ENCODE results near the gene KIF24. TPM values are rescaled to one million over a fixed set of nuclear protein-coding genes. Genes with fewer than 3 reads are reported as not detected.

Gene KIF24, protein sequence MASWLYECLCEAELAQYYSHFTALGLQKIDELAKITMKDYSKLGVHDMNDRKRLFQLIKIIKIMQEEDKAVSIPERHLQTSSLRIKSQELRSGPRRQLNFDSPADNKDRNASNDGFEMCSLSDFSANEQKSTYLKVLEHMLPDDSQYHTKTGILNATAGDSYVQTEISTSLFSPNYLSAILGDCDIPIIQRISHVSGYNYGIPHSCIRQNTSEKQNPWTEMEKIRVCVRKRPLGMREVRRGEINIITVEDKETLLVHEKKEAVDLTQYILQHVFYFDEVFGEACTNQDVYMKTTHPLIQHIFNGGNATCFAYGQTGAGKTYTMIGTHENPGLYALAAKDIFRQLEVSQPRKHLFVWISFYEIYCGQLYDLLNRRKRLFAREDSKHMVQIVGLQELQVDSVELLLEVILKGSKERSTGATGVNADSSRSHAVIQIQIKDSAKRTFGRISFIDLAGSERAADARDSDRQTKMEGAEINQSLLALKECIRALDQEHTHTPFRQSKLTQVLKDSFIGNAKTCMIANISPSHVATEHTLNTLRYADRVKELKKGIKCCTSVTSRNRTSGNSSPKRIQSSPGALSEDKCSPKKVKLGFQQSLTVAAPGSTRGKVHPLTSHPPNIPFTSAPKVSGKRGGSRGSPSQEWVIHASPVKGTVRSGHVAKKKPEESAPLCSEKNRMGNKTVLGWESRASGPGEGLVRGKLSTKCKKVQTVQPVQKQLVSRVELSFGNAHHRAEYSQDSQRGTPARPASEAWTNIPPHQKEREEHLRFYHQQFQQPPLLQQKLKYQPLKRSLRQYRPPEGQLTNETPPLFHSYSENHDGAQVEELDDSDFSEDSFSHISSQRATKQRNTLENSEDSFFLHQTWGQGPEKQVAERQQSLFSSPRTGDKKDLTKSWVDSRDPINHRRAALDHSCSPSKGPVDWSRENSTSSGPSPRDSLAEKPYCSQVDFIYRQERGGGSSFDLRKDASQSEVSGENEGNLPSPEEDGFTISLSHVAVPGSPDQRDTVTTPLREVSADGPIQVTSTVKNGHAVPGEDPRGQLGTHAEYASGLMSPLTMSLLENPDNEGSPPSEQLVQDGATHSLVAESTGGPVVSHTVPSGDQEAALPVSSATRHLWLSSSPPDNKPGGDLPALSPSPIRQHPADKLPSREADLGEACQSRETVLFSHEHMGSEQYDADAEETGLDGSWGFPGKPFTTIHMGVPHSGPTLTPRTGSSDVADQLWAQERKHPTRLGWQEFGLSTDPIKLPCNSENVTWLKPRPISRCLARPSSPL (N-terminal part only)
- polyA plus RNA-seq: 2.0 TPM
- long read RNA-seq, donor 1: 0 reads
- long read RNA-seq, donor 2: 0 reads
- long read RNA-seq, donor 3: 0 reads
- long read RNA-seq, donor 4: 0 reads
- long read RNA-seq, donor 5: 0 reads
- long read RNA-seq, donor 6: 0 reads
- long read RNA-seq, donor 7: 0 reads
- long read RNA-seq, donor 8: 0 reads
- long read RNA-seq, donor 9: 0 reads
- long read RNA-seq, donor 10, partial matches to known transcripts: 46 of 54 reads
- long read RNA-seq, donor 10, other reads (novel, unspliced or antisense): 8 of 54 reads
- long read RNA-seq, donor 11: 0 reads

DNA sequence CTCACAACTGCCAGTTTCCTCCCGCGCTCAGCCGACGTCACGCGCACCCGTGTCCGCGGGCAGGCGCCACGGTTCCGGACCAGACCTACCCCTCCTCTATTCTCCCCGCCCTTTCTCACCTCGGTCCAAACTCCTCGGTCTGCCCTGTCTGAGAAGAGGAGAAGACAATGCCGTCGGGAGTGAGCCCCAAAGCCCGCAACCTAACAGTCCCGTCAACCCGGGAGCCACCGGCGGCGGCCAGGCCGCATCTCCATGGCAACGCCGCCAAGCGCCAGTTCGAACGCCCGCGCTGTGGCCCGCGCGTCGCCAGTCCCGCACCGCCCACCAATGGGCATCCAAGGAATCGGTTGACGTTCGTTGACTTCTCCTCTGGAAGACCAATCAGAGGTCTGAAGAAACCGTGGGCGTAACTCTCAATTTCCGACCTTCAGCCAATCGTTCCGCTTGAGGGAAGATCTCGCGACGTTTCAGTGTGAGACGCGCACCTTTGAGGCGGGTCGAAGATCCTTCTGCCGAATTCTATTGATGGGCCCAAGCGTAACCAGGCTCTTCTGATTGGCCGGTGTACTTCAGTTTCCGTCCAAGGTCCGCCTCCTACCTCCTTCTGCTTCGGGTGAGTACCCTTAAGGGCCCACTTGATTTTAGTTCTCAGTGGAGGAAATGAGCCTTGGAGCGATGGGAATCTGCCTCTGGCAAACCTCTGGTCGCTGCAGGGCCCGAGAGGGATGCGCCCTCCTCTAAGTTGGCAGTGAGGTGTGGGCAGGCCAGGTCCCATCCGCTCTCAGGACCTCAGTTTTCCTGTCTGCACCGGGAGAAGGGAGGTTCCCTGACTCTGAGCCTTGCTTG lies at the start of gene KIF24, which contains the start of gene NUDT2:
Gene KIF24, minus strand, starts transcription at position 282 of the 846 bp plus-strand sequence. CDS start 17,922 bp downstream, outside the sequence.
Gene NUDT2, plus strand, starts transcription at position 583 of the 846 bp plus-strand sequence. CDS start 9,471 bp downstream, outside the sequence.
- Histone ChIP-seq H3K27ac (ENCODE audit: low read length) (peak within 1 kb of the TSS; percentile 99), H3K36me3 (ENCODE audit: control insufficient read depth, insufficient read depth, low read length) (no peaks in the 10 kb centered on the region), H3K4me1 (ENCODE audit: control insufficient read depth, insufficient read depth, low read length) (peaks cover 3% of the 10 kb centered on the region), H3K9me3 (ENCODE audit: control insufficient read depth, low read depth, low read length) (no peaks in the 10 kb centered on the region), H3K27me3 (ENCODE audit: control insufficient read depth, insufficient read depth, low read length) (no peaks in the 10 kb centered on the region), H3K4me3 (ENCODE audit: low read length) (peak within 1 kb of the TSS; percentile 96)
- no CpG with 5 or more reads among the region's 64 CpGs for WGBS (ENCODE audit: insufficient coverage, low lambda C conversion rate)
- DNase-seq: peak; percentile 99 to 100

DNA sequence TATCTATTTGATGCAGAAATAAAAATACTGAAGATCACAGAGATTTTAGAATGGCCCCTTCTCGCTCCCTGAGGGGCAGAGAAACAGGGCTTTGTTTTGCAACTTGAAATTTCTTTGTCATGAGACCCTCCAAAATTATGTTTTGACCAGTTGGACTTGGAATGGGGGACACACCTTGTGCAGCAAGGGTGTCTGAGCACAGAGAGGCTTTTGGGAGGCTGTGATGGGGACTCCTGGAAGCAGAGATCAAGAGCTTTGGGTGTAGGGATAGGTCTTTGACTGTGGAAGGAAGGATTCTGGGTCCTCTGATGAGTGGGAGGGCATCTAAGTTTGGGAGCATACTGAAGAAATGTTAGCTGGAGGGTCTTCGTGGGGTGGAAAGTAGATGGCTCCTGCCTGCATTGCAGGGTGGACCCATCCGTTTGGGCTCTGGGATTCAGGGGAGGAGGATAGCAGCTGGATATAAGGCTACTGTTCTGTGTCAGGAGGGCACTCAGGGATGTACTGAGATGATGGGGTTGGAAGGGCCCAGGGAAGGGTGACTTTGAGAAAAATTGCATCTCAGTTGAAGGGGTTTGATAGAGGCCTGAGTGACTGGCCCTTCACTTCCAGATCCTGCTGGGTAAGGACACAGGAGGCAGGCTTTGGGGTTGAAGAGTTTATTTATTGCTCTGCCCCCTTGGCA lies 49.5 kb upstream of the KIF24 start:
- Histone ChIP-seq H3K27ac (ENCODE audit: low read length) (no peak overlapping the region), H3K4me3 (ENCODE audit: low read length) (no peak overlapping the region), H3K36me3 (ENCODE audit: control insufficient read depth, insufficient read depth, low read length) (no peaks in the 10 kb centered on the region), H3K27me3 (ENCODE audit: control insufficient read depth, insufficient read depth, low read length) (peaks cover 13% of the 10 kb centered on the region), H3K4me1 (ENCODE audit: control insufficient read depth, insufficient read depth, low read length) (peaks cover 39% of the 10 kb centered on the region), H3K9me3 (ENCODE audit: control insufficient read depth, low read depth, low read length) (no peaks in the 10 kb centered on the region)
- no peak for DNase-seq
- WGBS (ENCODE audit: insufficient coverage, low lambda C conversion rate): no CpG with 5 or more reads among the region's 3 CpGs

DNA sequence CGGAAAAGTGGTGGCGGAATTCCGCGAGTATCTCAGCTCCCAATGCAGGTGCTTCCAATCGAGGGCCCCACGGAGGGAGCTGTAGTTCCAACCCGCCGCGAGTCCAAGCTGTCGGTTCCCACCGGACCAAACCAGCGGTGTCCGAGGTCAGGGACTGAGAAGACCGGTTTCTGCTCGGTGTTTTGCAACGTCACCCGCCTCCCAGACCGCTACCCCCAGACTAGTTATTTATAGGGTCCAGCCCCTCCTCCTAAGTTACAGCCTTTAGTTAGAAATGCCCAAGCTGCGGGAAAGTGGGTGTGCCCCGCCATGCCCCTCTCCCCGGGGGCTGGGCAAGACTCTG lies 48.3 kb upstream of the KIF24 start:
- Histone ChIP-seq H3K4me1 (ENCODE audit: control insufficient read depth, insufficient read depth, low read length) (peaks cover 37% of the 10 kb centered on the region), H3K9me3 (ENCODE audit: control insufficient read depth, low read depth, low read length) (peaks cover 4% of the 10 kb centered on the region), H3K36me3 (ENCODE audit: control insufficient read depth, insufficient read depth, low read length) (peaks cover 3% of the 10 kb centered on the region), H3K4me3 (ENCODE audit: low read length) (peak overlapping the region; percentile 98), H3K27ac (ENCODE audit: low read length) (peak overlapping the region; percentile 96), H3K27me3 (ENCODE audit: control insufficient read depth, insufficient read depth, low read length) (peaks cover 19% of the 10 kb centered on the region)
- peak in 1 of 2 donors; percentile 45 for DNase-seq
- 27% methylated on average over 3 of the region's 21 CpGs for whole genome bisulfite sequencing (ENCODE audit: insufficient coverage, low lambda C conversion rate)

DNA sequence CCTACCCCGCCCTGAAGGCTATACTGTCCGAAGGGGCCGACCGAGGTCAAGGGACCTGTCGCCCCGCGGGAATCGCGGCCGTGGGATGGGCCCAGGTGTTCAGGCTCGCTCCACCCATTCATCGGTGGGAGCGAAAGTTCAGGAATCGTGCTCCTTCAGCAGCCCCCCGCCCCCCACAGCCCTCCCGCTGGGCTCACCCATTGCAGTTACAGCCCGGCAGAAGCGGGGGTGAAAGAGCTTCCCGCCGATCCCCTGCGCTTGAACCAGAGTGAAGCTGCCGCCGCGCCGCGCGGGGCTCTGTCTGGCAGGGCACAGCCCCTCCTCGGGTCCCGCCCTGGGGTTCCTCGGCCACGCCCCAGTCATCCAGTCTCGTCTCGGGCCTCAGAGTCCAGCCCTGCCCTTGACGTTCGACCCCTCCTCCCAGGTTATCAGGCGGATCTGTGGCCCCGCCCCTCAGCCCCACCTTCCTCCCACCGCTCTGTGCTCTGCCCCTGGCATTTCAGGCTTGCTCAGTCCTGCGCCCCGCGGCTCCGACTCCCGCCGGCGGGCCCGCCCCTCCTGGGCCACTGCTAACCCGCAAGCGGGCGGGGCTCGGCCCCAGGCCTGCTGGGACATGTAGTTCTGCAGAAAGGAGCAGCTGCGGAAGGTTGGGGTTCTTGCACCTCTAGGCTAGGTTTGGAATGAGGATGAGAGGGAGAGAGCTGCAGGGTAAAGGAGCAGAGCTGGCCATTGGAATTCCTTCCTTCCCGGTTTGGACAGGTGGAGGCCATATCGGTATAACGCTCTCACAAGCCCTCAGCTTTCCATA lies 47.7 kb upstream of the KIF24 start, which contains the start of gene MYORG:
Gene MYORG, minus strand, starts transcription at position 303 of the 808 bp plus-strand sequence. CDS start 3,955 bp downstream, outside the sequence.
- H3K4me1 ChIP-seq (ENCODE audit: control insufficient read depth, insufficient read depth, low read length): peaks cover 36% of the 10 kb centered on the region
- peak within 1 kb of the TSS; percentile 98 for H3K4me3 ChIP-seq (ENCODE audit: low read length)

DNA sequence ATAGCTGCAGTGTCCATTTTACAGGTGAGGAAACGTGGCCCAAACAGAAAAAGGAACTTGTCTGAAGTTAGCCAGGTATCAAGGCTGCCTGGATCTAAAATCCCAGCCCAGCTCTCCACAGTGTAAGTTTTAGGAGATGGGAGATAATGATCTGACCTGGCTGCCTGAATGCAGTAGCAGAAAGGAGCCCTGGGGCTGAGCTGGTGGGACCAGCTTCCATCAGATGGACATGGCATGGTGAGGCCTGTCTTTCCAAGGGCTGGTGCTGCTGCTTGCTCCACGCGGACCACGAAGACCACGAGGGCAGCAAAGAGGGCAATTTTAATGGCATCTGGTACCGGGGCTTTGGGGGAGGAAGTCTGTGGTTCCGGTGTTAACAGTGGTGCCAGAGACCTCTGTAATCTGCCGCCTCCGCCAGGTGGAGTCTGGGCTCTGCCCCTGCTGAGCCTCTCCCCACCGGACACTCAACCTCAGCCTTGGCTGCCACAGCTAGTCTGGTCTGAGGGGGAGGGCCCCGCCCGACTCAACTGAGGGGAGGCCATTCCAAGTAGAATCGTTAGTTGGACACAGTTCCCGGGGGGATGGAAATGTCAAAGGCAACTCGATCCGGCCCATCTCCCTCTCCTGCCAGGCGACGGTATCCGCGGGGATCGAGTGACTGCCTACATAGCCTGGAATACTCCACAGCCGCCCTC lies 47.0 kb upstream of the KIF24 start:
- H3K27ac ChIP-seq (ENCODE audit: low read length): peak overlapping the region; percentile 96
- peak; percentile 46 to 77 for DNase-seq

More for the DNA sequence above, 47.7 kb upstream of the KIF24 start, which contains the start of gene MYORG:
- H3K27ac ChIP-seq (ENCODE audit: low read length): peak within 1 kb of the TSS; percentile 96
- peaks cover 10% of the 10 kb centered on the region for H3K9me3 ChIP-seq (ENCODE audit: control insufficient read depth, low read depth, low read length)
- DNase-seq: peak; percentile 98 to 99
- peaks cover 9% of the 10 kb centered on the region for H3K36me3 ChIP-seq (ENCODE audit: control insufficient read depth, insufficient read depth, low read length)
- WGBS (ENCODE audit: insufficient coverage, low lambda C conversion rate): no CpG with 5 or more reads among the region's 54 CpGs
- peaks cover 22% of the 10 kb centered on the region for H3K27me3 ChIP-seq (ENCODE audit: control insufficient read depth, insufficient read depth, low read length)

DNA sequence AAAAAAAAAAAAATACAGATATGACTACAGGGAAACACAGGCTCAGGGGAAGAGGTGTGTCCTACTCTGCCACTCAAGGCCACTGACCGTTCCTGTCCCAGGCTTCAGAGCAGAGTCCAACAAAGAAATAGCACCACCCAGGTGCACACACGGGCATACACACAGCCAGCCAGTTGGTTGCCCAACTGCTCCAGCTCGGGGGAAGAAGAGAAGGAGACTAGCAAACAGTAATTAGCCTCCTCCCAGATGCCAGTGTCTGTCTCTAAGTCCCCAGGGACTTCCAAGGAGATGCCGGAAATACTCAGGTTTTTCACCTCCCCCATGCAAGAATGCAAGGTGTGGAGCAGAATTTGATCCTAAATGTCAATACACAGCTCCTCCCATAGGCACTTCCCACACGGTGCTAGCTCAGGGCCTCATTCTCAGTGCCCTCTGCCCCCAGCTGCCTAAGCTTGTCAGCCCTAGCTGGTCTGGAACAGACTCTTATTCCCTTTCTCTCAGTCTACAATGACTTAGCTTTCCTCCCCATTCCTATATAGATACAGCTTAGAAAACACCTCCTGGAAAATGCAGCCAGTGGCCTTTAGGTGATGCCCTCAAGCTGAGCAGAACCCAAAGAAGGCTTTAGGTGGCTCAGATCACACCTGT lies 46.0 kb upstream of the KIF24 start:
- H3K4me3 ChIP-seq (ENCODE audit: low read length): peak overlapping the region; percentile 98
- H3K36me3 ChIP-seq (ENCODE audit: control insufficient read depth, insufficient read depth, low read length): peaks cover 27% of the 10 kb centered on the region
- H3K27ac ChIP-seq (ENCODE audit: low read length): peak overlapping the region; percentile 96
- peak; percentile 94 to 97 for DNase-seq
- peaks cover 28% of the 10 kb centered on the region for H3K4me1 ChIP-seq (ENCODE audit: control insufficient read depth, insufficient read depth, low read length)
- WGBS (ENCODE audit: insufficient coverage, low lambda C conversion rate): no CpG with 5 or more reads among the region's 5 CpGs
- peaks cover 22% of the 10 kb centered on the region for H3K9me3 ChIP-seq (ENCODE audit: control insufficient read depth, low read depth, low read length)
- peaks cover 34% of the 10 kb centered on the region for H3K27me3 ChIP-seq (ENCODE audit: control insufficient read depth, insufficient read depth, low read length)

More for the DNA sequence above, 47.0 kb upstream of the KIF24 start:
- H3K4me3 ChIP-seq (ENCODE audit: low read length): peak overlapping the region; percentile 98
- H3K4me1 ChIP-seq (ENCODE audit: control insufficient read depth, insufficient read depth, low read length): peaks cover 29% of the 10 kb centered on the region
- no CpG with 5 or more reads among the region's 22 CpGs for WGBS (ENCODE audit: insufficient coverage, low lambda C conversion rate)
- peaks cover 17% of the 10 kb centered on the region for H3K36me3 ChIP-seq (ENCODE audit: control insufficient read depth, insufficient read depth, low read length)
- peaks cover 17% of the 10 kb centered on the region for H3K9me3 ChIP-seq (ENCODE audit: control insufficient read depth, low read depth, low read length)
- peaks cover 25% of the 10 kb centered on the region for H3K27me3 ChIP-seq (ENCODE audit: control insufficient read depth, insufficient read depth, low read length)

DNA sequence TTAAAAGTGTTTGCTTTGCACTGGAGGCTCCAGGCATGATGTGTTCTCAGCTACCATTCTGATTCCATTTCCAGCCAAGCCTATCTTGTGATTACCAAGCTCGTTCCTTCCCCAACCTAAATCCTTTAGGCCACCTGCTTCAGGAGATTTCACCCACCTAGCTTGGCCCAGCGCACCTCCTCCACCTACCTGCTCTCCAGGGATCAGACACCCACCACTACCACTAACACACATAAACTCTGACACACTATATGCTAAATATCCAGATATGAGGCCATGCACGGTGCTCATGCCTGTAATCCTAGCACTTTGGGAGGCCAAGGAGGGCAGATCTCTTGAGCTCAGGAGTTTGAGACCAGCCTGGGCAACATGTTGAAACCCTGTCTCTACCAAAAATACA lies 45.3 kb upstream of the KIF24 start:
- H3K4me3 ChIP-seq (ENCODE audit: low read length): no peak overlapping the region
- peak overlapping the region; percentile 96 for H3K27ac ChIP-seq (ENCODE audit: low read length)

More for the DNA sequence above, 45.3 kb upstream of the KIF24 start:
- Histone ChIP-seq H3K4me1 (ENCODE audit: control insufficient read depth, insufficient read depth, low read length) (peaks cover 23% of the 10 kb centered on the region), H3K9me3 (ENCODE audit: control insufficient read depth, low read depth, low read length) (peaks cover 22% of the 10 kb centered on the region), H3K27me3 (ENCODE audit: control insufficient read depth, insufficient read depth, low read length) (peaks cover 31% of the 10 kb centered on the region), H3K36me3 (ENCODE audit: control insufficient read depth, insufficient read depth, low read length) (peaks cover 32% of the 10 kb centered on the region)
- WGBS (ENCODE audit: insufficient coverage, low lambda C conversion rate): no CpG with 5 or more reads among the region's 3 CpGs
- DNase-seq: peak in 1 of 2 donors; percentile 35

Data from large intestine (tissue), 12 donors.